Placental epithelial cell (primary cell): ENCODE measurements around the gene THNSL1. TPM values are rescaled to one million over a fixed set of nuclear protein-coding genes. Genes with fewer than 3 reads are reported as not detected.

Experiments
- total RNA-seq: library from RNA; depleted of rRNA; stranded (reverse); fragments of >200 nt; gene quantifications from 2 replicates; pipeline ENCODE4 v1.2.3, GENCODE V29; 2012

The THNSL1 gene, protein sequence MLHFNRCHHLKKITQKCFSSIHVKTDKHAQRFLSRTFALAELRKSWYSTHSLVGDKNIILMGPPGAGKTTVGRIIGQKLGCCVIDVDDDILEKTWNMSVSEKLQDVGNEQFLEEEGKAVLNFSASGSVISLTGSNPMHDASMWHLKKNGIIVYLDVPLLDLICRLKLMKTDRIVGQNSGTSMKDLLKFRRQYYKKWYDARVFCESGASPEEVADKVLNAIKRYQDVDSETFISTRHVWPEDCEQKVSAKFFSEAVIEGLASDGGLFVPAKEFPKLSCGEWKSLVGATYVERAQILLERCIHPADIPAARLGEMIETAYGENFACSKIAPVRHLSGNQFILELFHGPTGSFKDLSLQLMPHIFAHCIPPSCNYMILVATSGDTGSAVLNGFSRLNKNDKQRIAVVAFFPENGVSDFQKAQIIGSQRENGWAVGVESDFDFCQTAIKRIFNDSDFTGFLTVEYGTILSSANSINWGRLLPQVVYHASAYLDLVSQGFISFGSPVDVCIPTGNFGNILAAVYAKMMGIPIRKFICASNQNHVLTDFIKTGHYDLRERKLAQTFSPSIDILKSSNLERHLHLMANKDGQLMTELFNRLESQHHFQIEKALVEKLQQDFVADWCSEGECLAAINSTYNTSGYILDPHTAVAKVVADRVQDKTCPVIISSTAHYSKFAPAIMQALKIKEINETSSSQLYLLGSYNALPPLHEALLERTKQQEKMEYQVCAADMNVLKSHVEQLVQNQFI
- total RNA-seq = 2.2 and 4.7 TPM in 2 replicates

GRCh38 chr10:25016376-25017153 lies at the start of gene THNSL1:
TSS of gene THNSL1 (plus strand) at chr10:25016612. CDS start at chr10:25023224, 6,612 bp downstream.

GRCh38 chr10:25015828-25016375 lies 510 bp upstream of the THNSL1 start, which contains the start of gene ENKUR:
TSS of gene ENKUR (minus strand) at chr10:25016158. CDS start at chr10:25015936, 222 bp downstream.

Other genes starting within 250 kb of the THNSL1 start
- 14.7 and 15.7 TPM in 2 replicates for gene PRTFDC1, start 64.0 kb upstream of the THNSL1 start, total RNA-seq
- gene ENKUR, start 454 bp upstream of the THNSL1 start, total RNA-seq = 0.39 and 1.1 TPM in 2 replicates
- under 0.01 and 0.11 TPM in 2 replicates for gene GPR158, start 158.4 kb downstream of the THNSL1 start, total RNA-seq